ENCODE measurements around the gene SF3A2.

DNA sequence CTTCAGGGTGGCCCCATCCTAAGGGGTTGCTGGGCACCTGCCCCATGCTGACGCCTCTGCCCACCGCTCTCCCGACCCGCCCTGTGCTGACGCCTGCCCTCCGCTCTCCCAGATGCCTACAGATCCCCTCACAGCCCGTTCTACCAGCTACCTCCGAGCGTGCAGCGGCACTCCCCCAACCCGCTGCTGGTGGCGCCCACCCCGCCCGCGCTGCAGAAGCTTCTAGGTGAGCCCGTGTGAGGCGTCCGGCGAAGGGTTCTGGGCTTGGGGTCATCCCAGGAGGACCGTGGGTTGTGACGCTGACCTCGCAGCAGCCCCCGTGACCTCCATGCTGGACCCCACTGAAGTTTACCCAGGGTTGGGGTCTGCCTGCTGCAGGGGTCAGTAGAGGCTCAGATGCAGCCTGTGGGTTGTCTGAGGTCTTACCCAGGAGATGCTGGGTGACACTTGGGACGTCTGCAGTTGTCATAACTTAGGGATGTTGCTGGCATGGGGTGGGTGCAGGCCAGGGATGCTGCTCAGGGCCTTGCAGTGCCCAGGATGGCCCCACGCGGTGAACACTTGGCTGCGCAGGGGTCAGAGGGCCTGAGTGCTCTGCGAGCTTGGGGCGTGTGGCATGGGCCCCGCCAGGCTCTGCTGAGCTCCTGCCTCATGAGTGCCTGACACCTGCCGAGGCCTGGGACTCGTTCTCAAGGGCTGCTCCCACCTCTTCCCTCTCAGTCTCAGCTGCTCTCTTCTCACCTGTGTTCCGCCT lies 25.5 kb upstream of the SF3A2 start:
- TF ChIP-seq KLF9 (tag by site-specific recombination; IDR thresholded peaks at IDR 0.05; ENCODE audit: low read depth), result no peak
- TF ChIP-seq BCL11A (tag by site-specific recombination; IDR thresholded peaks at IDR 0.05; ENCODE audit: low read depth), result no peak
- TF ChIP-seq, protein P1, sequence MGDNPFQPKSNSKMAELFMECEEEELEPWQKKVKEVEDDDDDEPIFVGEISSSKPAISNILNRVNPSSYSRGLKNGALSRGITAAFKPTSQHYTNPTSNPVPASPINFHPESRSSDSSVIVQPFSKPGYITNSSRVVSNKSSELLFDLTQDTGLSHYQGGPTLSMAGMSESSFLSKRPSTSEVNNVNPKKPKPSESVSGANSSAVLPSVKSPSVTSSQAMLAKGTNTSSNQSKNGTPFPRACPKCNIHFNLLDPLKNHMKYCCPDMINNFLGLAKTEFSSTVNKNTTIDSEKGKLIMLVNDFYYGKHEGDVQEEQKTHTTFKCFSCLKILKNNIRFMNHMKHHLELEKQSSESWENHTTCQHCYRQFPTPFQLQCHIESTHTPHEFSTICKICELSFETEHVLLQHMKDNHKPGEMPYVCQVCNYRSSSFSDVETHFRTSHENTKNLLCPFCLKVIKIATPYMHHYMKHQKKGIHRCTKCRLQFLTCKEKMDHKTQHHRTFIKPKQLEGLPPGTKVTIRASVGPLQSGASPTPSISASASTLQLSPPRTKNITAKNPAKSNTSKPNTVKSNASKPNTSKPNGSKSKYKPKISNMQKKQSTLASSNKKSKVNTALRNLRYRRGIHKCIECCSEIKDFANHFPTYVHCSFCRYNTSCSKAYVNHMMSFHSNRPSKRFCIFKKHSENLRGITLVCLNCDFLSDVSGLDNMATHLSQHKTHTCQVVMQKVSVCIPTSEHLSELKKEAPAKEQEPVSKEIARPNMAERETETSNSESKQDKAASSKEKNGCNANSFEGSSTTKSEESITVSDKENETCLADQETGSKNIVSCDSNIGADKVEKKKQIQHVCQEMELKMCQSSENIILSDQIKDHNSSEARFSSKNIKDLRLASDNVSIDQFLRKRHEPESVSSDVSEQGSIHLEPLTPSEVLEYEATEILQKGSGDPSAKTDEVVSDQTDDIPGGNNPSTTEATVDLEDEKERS (tag by site-specific recombination; IDR thresholded peaks at IDR 0.05), result no peak
- TF ChIP-seq, protein P2, sequence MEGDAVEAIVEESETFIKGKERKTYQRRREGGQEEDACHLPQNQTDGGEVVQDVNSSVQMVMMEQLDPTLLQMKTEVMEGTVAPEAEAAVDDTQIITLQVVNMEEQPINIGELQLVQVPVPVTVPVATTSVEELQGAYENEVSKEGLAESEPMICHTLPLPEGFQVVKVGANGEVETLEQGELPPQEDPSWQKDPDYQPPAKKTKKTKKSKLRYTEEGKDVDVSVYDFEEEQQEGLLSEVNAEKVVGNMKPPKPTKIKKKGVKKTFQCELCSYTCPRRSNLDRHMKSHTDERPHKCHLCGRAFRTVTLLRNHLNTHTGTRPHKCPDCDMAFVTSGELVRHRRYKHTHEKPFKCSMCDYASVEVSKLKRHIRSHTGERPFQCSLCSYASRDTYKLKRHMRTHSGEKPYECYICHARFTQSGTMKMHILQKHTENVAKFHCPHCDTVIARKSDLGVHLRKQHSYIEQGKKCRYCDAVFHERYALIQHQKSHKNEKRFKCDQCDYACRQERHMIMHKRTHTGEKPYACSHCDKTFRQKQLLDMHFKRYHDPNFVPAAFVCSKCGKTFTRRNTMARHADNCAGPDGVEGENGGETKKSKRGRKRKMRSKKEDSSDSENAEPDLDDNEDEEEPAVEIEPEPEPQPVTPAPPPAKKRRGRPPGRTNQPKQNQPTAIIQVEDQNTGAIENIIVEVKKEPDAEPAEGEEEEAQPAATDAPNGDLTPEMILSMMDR (tag by site-specific recombination; IDR thresholded peaks at IDR 0.05), result no peak
- TF ChIP-seq, protein P3, sequence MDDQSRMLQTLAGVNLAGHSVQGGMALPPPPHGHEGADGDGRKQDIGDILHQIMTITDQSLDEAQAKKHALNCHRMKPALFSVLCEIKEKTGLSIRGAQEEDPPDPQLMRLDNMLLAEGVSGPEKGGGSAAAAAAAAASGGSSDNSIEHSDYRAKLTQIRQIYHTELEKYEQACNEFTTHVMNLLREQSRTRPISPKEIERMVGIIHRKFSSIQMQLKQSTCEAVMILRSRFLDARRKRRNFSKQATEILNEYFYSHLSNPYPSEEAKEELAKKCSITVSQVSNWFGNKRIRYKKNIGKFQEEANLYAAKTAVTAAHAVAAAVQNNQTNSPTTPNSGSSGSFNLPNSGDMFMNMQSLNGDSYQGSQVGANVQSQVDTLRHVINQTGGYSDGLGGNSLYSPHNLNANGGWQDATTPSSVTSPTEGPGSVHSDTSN (CRISPR knock-in tag; IDR thresholded peaks at IDR 0.05), result no peak
- TF ChIP-seq, protein P4, sequence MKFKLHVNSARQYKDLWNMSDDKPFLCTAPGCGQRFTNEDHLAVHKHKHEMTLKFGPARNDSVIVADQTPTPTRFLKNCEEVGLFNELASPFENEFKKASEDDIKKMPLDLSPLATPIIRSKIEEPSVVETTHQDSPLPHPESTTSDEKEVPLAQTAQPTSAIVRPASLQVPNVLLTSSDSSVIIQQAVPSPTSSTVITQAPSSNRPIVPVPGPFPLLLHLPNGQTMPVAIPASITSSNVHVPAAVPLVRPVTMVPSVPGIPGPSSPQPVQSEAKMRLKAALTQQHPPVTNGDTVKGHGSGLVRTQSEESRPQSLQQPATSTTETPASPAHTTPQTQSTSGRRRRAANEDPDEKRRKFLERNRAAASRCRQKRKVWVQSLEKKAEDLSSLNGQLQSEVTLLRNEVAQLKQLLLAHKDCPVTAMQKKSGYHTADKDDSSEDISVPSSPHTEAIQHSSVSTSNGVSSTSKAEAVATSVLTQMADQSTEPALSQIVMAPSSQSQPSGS (tag by site-specific recombination; IDR thresholded peaks at IDR 0.05; ENCODE audit: low read depth), result no peak
- no peak for TF ChIP-seq ZNF239 (tag by site-specific recombination; IDR thresholded peaks at IDR 0.05)
- TF ChIP-seq ZNF155 (tag by site-specific recombination; IDR thresholded peaks at IDR 0.05), result no peak
